WTC11 (cell line): ENCODE data around the gene EHMT1. TPM values are rescaled to one million over a fixed set of nuclear protein-coding genes. Genes with fewer than 3 reads are reported as not detected.

Experiments
- ATAC-seq: fragments of 200-7000 bp; cut with Tn5 transposase; 2 replicates; pipeline ENCODE4 v1.10.0; 2021; ENCODE audit warnings: mild to moderate bottlenecking, moderate library complexity
- CTCF ChIA-PET: fragments of 300-600 bp; sonication (Branson Sonifier 250); formaldehyde crosslinking; loops from one replicate; lab custom pipeline; 2021; ENCODE audit warnings: antibody characterized with exemption; lab: Charles Lee
- POLR2A ChIA-PET: fragments of 350-600 bp; sonication (Branson Sonifier 250); formaldehyde crosslinking; loops from one replicate; lab custom pipeline; 2021; ENCODE audit warnings: antibody characterized with exemption; lab: Charles Lee
- DNase-seq: peaks from one replicate; pipeline ENCODE4 v3.0.0; 2021; ENCODE audit warnings: low spot score
- H3K27ac Mint-ChIP-seq: 2 replicates; pipeline ENCODE4 v1.8.0; 2021; ENCODE audit warnings: mixed read lengths
- H3K27me3 Mint-ChIP-seq: 2 replicates; pipeline ENCODE4 v1.8.0; 2021; ENCODE audit warnings: low read depth, mild to moderate bottlenecking, moderate library complexity, mixed read lengths
- H3K36me3 Mint-ChIP-seq: 2 replicates; pipeline ENCODE4 v1.8.0; 2021; ENCODE audit warnings: mixed read lengths
- H3K4me1 Mint-ChIP-seq: 2 replicates; pipeline ENCODE4 v1.8.0; 2022; ENCODE audit warnings: mixed read lengths
- H3K4me3 Mint-ChIP-seq: 2 replicates; pipeline ENCODE4 v1.8.0; 2021; ENCODE audit warnings: mild to moderate bottlenecking, moderate library complexity, mixed read lengths
- H3K9me3 Mint-ChIP-seq: 2 replicates; pipeline ENCODE4 v1.8.0; 2021; ENCODE audit warnings: mixed read lengths
- AFF4 ChIP-seq: sonication (generic); formaldehyde crosslinking; IDR thresholded peaks from 2 replicates; pipeline ENCODE4 v1.8.1; 2023; ENCODE audit warnings: mild to moderate bottlenecking, missing genetic modification reagents, borderline replicate concordance
- ATF6 ChIP-seq: sonication (generic); formaldehyde crosslinking; IDR thresholded peaks from 2 replicates; pipeline ENCODE4 v1.8.1; 2023; ENCODE audit warnings: mild to moderate bottlenecking, missing genetic modification reagents
- CREM ChIP-seq: sonication (generic); formaldehyde crosslinking; IDR thresholded peaks from 2 replicates; pipeline ENCODE4 v1.8.1; 2022; ENCODE audit warnings: mild to moderate bottlenecking, missing genetic modification reagents, moderate library complexity
- E2F1 ChIP-seq: sonication (generic); formaldehyde crosslinking; IDR thresholded peaks from 2 replicates; pipeline ENCODE4 v1.8.0; 2022; ENCODE audit warnings: mild to moderate bottlenecking, missing genetic modification reagents
- GTF2I ChIP-seq: fragments of 250-450 bp; sonication (Bioruptor Pico); conservative IDR thresholded peaks from 2 replicates; pipeline ENCODE4 v1.4.0; 2021; ENCODE audit warnings: mild to moderate bottlenecking
- HMGXB4 ChIP-seq: sonication (generic); formaldehyde crosslinking; IDR thresholded peaks from 2 replicates; pipeline ENCODE4 v1.8.1; 2023; ENCODE audit warnings: mild to moderate bottlenecking, moderate library complexity, missing genetic modification reagents
- JAZF1 ChIP-seq: fragments of 250-450 bp; sonication (Bioruptor Pico); IDR thresholded peaks from 2 replicates; pipeline ENCODE4 v1.9.0; 2021; ENCODE audit warnings: moderate library complexity, mild to moderate bottlenecking, inconsistent platforms
- NR1H2 ChIP-seq: sonication (generic); formaldehyde crosslinking; IDR thresholded peaks from 2 replicates; pipeline ENCODE4 v1.9.0; 2021; ENCODE audit warnings: mild to moderate bottlenecking, moderate library complexity, missing genetic modification reagents
- NR2C2 ChIP-seq: sonication (generic); formaldehyde crosslinking; IDR thresholded peaks from 2 replicates; pipeline ENCODE4 v1.8.0; 2022; ENCODE audit warnings: mild to moderate bottlenecking, missing genetic modification reagents
- OVOL2 ChIP-seq: fragments of 250-450 bp; sonication (Bioruptor Pico); IDR thresholded peaks from 2 replicates; pipeline ENCODE4 v1.9.0; 2021; ENCODE audit warnings: mild to moderate bottlenecking, borderline replicate concordance
- PREB ChIP-seq: sonication (generic); formaldehyde crosslinking; IDR thresholded peaks from 2 replicates; pipeline ENCODE4 v1.8.1; 2022; ENCODE audit warnings: mild to moderate bottlenecking, missing genetic modification reagents, moderate library complexity, borderline replicate concordance
- PRRX2 ChIP-seq: fragments of 250-450 bp; sonication (Bioruptor Pico); IDR thresholded peaks from 2 replicates; pipeline ENCODE4 v1.8.0; 2021; ENCODE audit warnings: mild to moderate bottlenecking
- TCF7 ChIP-seq: sonication (generic); formaldehyde crosslinking; IDR thresholded peaks from 2 replicates; pipeline ENCODE4 v1.8.0; 2022; ENCODE audit warnings: mild to moderate bottlenecking, low read depth, missing genetic modification reagents, moderate library complexity
- TEAD4 ChIP-seq: sonication (generic); formaldehyde crosslinking; IDR thresholded peaks from 2 replicates; pipeline ENCODE4 v1.8.0; 2022; ENCODE audit warnings: mild to moderate bottlenecking, missing genetic modification reagents
- TP53 ChIP-seq: sonication (generic); formaldehyde crosslinking; IDR thresholded peaks from 2 replicates; pipeline ENCODE4 v1.8.1; 2023; ENCODE audit warnings: mild to moderate bottlenecking, missing genetic modification reagents
- ZBTB21 ChIP-seq: sonication (generic); formaldehyde crosslinking; IDR thresholded peaks from 2 replicates; pipeline ENCODE4 v1.8.1; 2023; ENCODE audit warnings: mild to moderate bottlenecking, missing genetic modification reagents, borderline replicate concordance
- ZNF416 ChIP-seq: fragments of 250-450 bp; sonication (Bioruptor Pico); IDR thresholded peaks from 2 replicates; pipeline ENCODE4 v1.9.0; 2021; ENCODE audit warnings: mild to moderate bottlenecking, inconsistent platforms
- ZNF512 ChIP-seq: sonication (generic); formaldehyde crosslinking; IDR thresholded peaks from 2 replicates; pipeline ENCODE4 v1.8.1; 2022; ENCODE audit warnings: missing genetic modification reagents, borderline replicate concordance
- ZSCAN18 ChIP-seq: fragments of 250-450 bp; sonication (Bioruptor Pico); IDR thresholded peaks from 2 replicates; pipeline ENCODE4 v2.1.2; 2022; ENCODE audit warnings: mild to moderate bottlenecking, moderate library complexity
- total RNA-seq: library from RNA; stranded (reverse); gene quantifications from 3 replicates; pipeline ENCODE4 v1.2.3, GENCODE V29; 2021

EHMT1 gene
- total RNA-seq, 1 experiment from 2014 or later = 170 TPM

GRCh38 chr9:137807721-137808703 lies 189.2 kb downstream of the EHMT1 start:
- POLR2A ChIA-PET = no interaction called here
- Mint-ChIP-seq H3K27ac (no peak overlapping the region), H3K9me3 (peaks cover 10% of the 10 kb centered on the region), H3K36me3 (peaks cover 30% of the 10 kb centered on the region), H3K4me3 (no peak overlapping the region), H3K27me3 (no peaks in the 10 kb centered on the region), H3K4me1 (no peaks in the 10 kb centered on the region)
- ATAC-seq = no peak
- TF ChIP-seq AFF4 (CRISPR knock-in tag) = no peak
- TF ChIP-seq PRRX2 (CRISPR knock-in tag) = no peak
- TF ChIP-seq TP53 = no peak
- no peak for TF ChIP-seq ATF6
- no peak for TF ChIP-seq CREM (CRISPR knock-in tag)
- TF ChIP-seq PREB (CRISPR knock-in tag) = no peak
- no peak for TF ChIP-seq OVOL2 (CRISPR knock-in tag)
- TF ChIP-seq ZSCAN18 = no peak
- no peak for DNase-seq
- CTCF ChIA-PET = interaction anchor here (0.8 kb wide), 1 partner anchor 9 kb away, joined by 3 read pairs; no protein-coding TSS in a partner anchor

GRCh38 chr9:137809040-137809576 lies 190.3 kb downstream of the EHMT1 start:
- CTCF ChIA-PET = interaction anchor here (0.8 to 1.0 kb wide), 2 partner anchors 8 to 136 kb away, joined by 3 read pairs; no protein-coding TSS in a partner anchor
- Mint-ChIP-seq H3K27me3 (no peaks in the 10 kb centered on the region), H3K27ac (no peak overlapping the region), H3K9me3 (peaks cover 10% of the 10 kb centered on the region), H3K4me3 (no peak overlapping the region), H3K4me1 (no peaks in the 10 kb centered on the region), H3K36me3 (peaks cover 25% of the 10 kb centered on the region)
- POLR2A ChIA-PET = no interaction called here
- no peak for DNase-seq
- no peak for ATAC-seq
- no peak for TF ChIP-seq ZNF512 (CRISPR knock-in tag)
- TF ChIP-seq ZBTB21 (CRISPR knock-in tag) = no peak
- no peak for TF ChIP-seq TP53
- no peak for TF ChIP-seq NR1H2
- no peak for TF ChIP-seq HMGXB4 (CRISPR knock-in tag)
- TF ChIP-seq TCF7 = no peak
- TF ChIP-seq OVOL2 (CRISPR knock-in tag) = no peak
- TF ChIP-seq TEAD4 (CRISPR knock-in tag) = no peak
- TF ChIP-seq GTF2I (CRISPR knock-in tag) = no peak
- no peak for TF ChIP-seq ZNF416
- TF ChIP-seq NR2C2 = no peak
- no peak for TF ChIP-seq E2F1 (CRISPR knock-in tag)
- no peak for TF ChIP-seq JAZF1
